GM12878 (cell line): ENCODE measurements around the gene CD93. TPM values are rescaled to one million over a fixed set of nuclear protein-coding genes. Genes with fewer than 3 reads are reported as not detected.

Experiments used
- ATAC-seq: fragments of 200-7000 bp; cut with Tn5 transposase; 3 replicates; pipeline ENCODE4 v1.9.1; 2020; ENCODE audit warnings: mild to moderate bottlenecking, moderate library complexity
- BruUV-seq: library from RNA; stranded (reverse); fragments of 400-500 nt; replicated peaks from 2 replicates; lab custom pipeline; 2021; lab: Mats Ljungman, UMichigan
- CTCF ChIA-PET: fragments of 300-600 bp; sonication (Branson Sonifier 250); formaldehyde crosslinking; extraction: SDS; loops from one replicate; lab custom pipeline; 2021; ENCODE audit warnings: inconsistent platforms; lab: Yijun Ruan, JAX
- POLR2A ChIA-PET: fragments of 350-600 bp; formaldehyde crosslinking; extraction: SDS; loops from one replicate; lab custom pipeline; 2021; ENCODE audit warnings: inconsistent platforms; lab: Charles Lee
- RAD21 ChIA-PET: fragments of 300-600 bp; sonication (Branson Sonifier 250); formaldehyde crosslinking; loops from one replicate; lab custom pipeline; 2023; ENCODE audit warnings: antibody characterized with exemption; ENCODE audit not compliant: unreplicated experiment; lab: Charles Lee
- SMC1A ChIA-PET: fragments of 300-600 bp; sonication (Branson Sonifier 250); formaldehyde crosslinking; loops from one replicate; lab custom pipeline; 2023; ENCODE audit not compliant: unreplicated experiment, uncharacterized antibody; lab: Charles Lee
- DNase-seq: peaks from one replicate; pipeline ENCODE4 v3.0.0-alpha.2; 2011; ENCODE audit warnings: low read depth, low spot score
- FAIRE-seq: peaks from 3 replicates; lab custom pipeline; 2011; peaks lifted over from hg19 to GRCh38; lab: Jason Lieb, UNC
- H2AFZ ChIP-seq: 2 replicates; pipeline ENCODE4 v1.6.0; 2011; ENCODE audit warnings: low read depth, low read length, control low read depth; ENCODE audit not compliant: control insufficient read depth
- H3K27ac ChIP-seq: 2 replicates; pipeline ENCODE4 v1.5.1; 2011; ENCODE audit warnings: control low read depth; ENCODE audit not compliant: control insufficient read depth, insufficient read depth
- H3K27me3 ChIP-seq, 2 experiments: replicated peaks in 1 of 2; 2 replicates each; pipeline versions ENCODE4 v1.6.0 to v1.6.1; 2011; ENCODE audit warnings: low read length in 1 of 2; ENCODE audit not compliant: control insufficient read depth in 2 of 2, insufficient read depth in 2 of 2
- H3K36me3 ChIP-seq, 2 experiments: 2 replicates each; pipeline ENCODE4 v1.5.1; 2011; ENCODE audit warnings: low read length in 1 of 2; ENCODE audit not compliant: control insufficient read depth in 2 of 2, insufficient read depth in 2 of 2
- H3K4me1 ChIP-seq: 2 replicates; pipeline ENCODE4 v1.6.1; 2011; ENCODE audit warnings: mild to moderate bottlenecking, low read length, moderate library complexity, mixed read lengths; ENCODE audit not compliant: control insufficient read depth, insufficient read depth
- H3K4me2 ChIP-seq: 2 replicates; pipeline ENCODE4 v1.6.0; 2011; ENCODE audit warnings: control low read depth; ENCODE audit not compliant: control insufficient read depth, insufficient read depth
- H3K4me3 ChIP-seq: fragments of 200-600 bp; sonication (generic); 2 replicates; pipeline ENCODE4 v1.5.1; 2016
- H3K79me2 ChIP-seq: 2 replicates; pipeline ENCODE4 v1.6.0; 2011; ENCODE audit warnings: low read length; ENCODE audit not compliant: control insufficient read depth, insufficient read depth
- H3K9ac ChIP-seq: 2 replicates; pipeline ENCODE4 v1.8.0; 2011; ENCODE audit warnings: low read length, control low read depth, mixed read lengths; ENCODE audit not compliant: control insufficient read depth, insufficient read depth
- H3K9me3 ChIP-seq: replicated peaks from 3 replicates; pipeline ENCODE4 v1.5.1; 2011; ENCODE audit warnings: mild to moderate bottlenecking, low read length; ENCODE audit not compliant: control insufficient read depth, insufficient read depth
- H4K20me1 ChIP-seq: 2 replicates; pipeline ENCODE4 v1.6.0; 2011; ENCODE audit not compliant: control insufficient read depth, insufficient read depth
- ASH2L ChIP-seq: fragments of 300-600, 200-600 bp; sonication (generic); IDR thresholded peaks from 2 replicates; pipeline ENCODE4 v1.6.1; 2017; ENCODE audit warnings: low read depth, mild to moderate bottlenecking, borderline replicate concordance
- BHLHE40 ChIP-seq, 2 experiments: fragments of 450-650 bp in 1 of 2; IDR thresholded peaks; 2 replicates each; pipeline ENCODE4 v1.6.1; 2011 to 2017; ENCODE audit warnings: low read depth in 2 of 2, borderline replicate concordance in 1 of 2, improper control_type of control experiment in 1 of 2, low read length in 1 of 2, mild to moderate bottlenecking in 1 of 2
- BRCA1 ChIP-seq: IDR thresholded peaks from 2 replicates; pipeline ENCODE4 v1.6.1; 2011; ENCODE audit warnings: low read depth, low read length, improper control_type of control experiment
- CREM ChIP-seq: IDR thresholded peaks from 2 replicates; pipeline ENCODE4 v1.6.1; 2014; ENCODE audit warnings: antibody characterized with exemption, low read depth
- KLF5 ChIP-seq: fragments of 450-650 bp; IDR thresholded peaks from 2 replicates; pipeline ENCODE4 v1.6.1; 2014; ENCODE audit warnings: mild to moderate bottlenecking; ENCODE audit not compliant: partially characterized antibody
- SMAD1 ChIP-seq: fragments of 450-650 bp; IDR thresholded peaks from 2 replicates; pipeline ENCODE4 v1.6.1; 2018; ENCODE audit warnings: mild to moderate bottlenecking, low read depth; ENCODE audit not compliant: partially characterized antibody
- SREBF1 ChIP-seq: IDR thresholded peaks from 2 replicates; pipeline ENCODE4 v1.6.1; 2012; ENCODE audit warnings: mild to moderate bottlenecking, low read length
- ZBED1 ChIP-seq: IDR thresholded peaks from 2 replicates; pipeline ENCODE4 v1.6.1; 2016; ENCODE audit warnings: borderline replicate concordance
- WGBS: methylation state at CpG from one replicate; pipeline ENCODE4 v1.1.6; 2016; ENCODE audit warnings: low lambda C conversion rate; ENCODE audit not compliant: insufficient replicate concordance, insufficient coverage; ENCODE audit errors: missing lambda C conversion rate; 5-methylcytosine and 5-hydroxymethylcytosine counted together
- in situ Hi-C: fragments of 300-500 bp; cut with MboI; formaldehyde crosslinking; loops from 9 replicates; pipeline ENCODE4 v1.14.3; 2018; ENCODE audit warnings: mixed read lengths
- intact Hi-C: fragments of 100-400 bp; cut with micrococcal nuclease; formaldehyde crosslinking; loops from one replicate; pipeline ENCODE4 v1.14.2; 2022; ENCODE audit not compliant: unreplicated experiment
- polyA plus RNA-seq, 11 experiments: library from polyadenylated mRNA; depleted of rRNA in 4 of 11; unstranded in 6 of 11; stranded (reverse) in 5 of 11; fragments of >200 nt; fragmentation: Nextera tagmentation in 4 of 11; fragmentation: Illumina TruSeq in 1 of 11; extraction: Ambion mirVana in 4 of 11; extraction: Trizol in 1 of 11; gene quantifications; 1 replicate in 1 of 11; 2 replicates in 10 of 11; pipeline versions ENCODE4 v1.2.1 to v1.2.3, GENCODE V29; 2011 to 2016; ENCODE audit warnings: inconsistent platforms in 2 of 11, missing spikeins in 2 of 11, low read depth in 1 of 11
- total RNA-seq, 4 experiments: library from RNA; depleted of rRNA in 3 of 4; stranded (reverse); fragments of >200 nt in 3 of 4; fragmentation: Illumina TruSeq in 1 of 4; extraction: Trizol in 1 of 4; gene quantifications; 2 replicates each; pipeline versions ENCODE4 v1.2.1 to v1.2.3, GENCODE V29; 2013 to 2021

The CD93 gene
- total and polyA plus RNA-seq, 10 of the 15 experiments (the other 5 are each of a cell fraction or from before 2014, with no cell fraction given), result 0.20 to 2.7 (median 0.92) TPM

GRCh38 chr20:23084282-23084844, 1.8 kb downstream of the CD93 start (continued):
- TF ChIP-seq SREBF1, result no peak

- ChIA-PET RAD21 (interaction anchor here (0.8 to 1.5 kb wide), 3 partner anchors 8 to 33 kb away, joined by 3 to 4 read pairs (median 3); no protein-coding TSS in a partner anchor), SMC1A (interaction anchor here (0.8 to 2.1 kb wide), 7 partner anchors 12 to 59 kb away, joined by 3 to 5 read pairs (median 4); no protein-coding TSS in a partner anchor), CTCF (interaction anchor here (1.3 to 1.8 kb wide), 2 partner anchors 11 to 118 kb away, joined by 4 to 7 read pairs; no protein-coding TSS in a partner anchor), POLR2A (interaction anchor here (0.6 to 1.5 kb wide), 2 partner anchors 9 to 63 kb away, joined by 4 to 6 read pairs; no protein-coding TSS in a partner anchor)
- H2AFZ ChIP-seq, result no peak overlapping the region
- no peaks in the 10 kb centered on the region for H3K79me2 ChIP-seq
- FAIRE-seq (no peak), DNase-seq (no peak), ATAC-seq (no peak)
- H3K4me3 ChIP-seq, result no peak overlapping the region
- 60% methylated on average over 15 of the region's 15 CpGs for WGBS
- in situ Hi-C loops, result no loop called here
- no peak overlapping the region for H3K4me2 ChIP-seq
- H3K27ac ChIP-seq, result no peak overlapping the region
- peaks cover 0 to 3% of the 10 kb centered on the region in 2 experiments; a peak in 1 of 4 replicates for H3K27me3 ChIP-seq
- TF ChIP-seq BRCA1 (no peak), SMAD1 (no peak), ASH2L (no peak), ZBED1 (no peak), CREM (no peak), BHLHE40 (IDR thresholded peaks at IDR 0.05; ENCODE audit: borderline replicate concordance in 1 of 2, low read depth in 2 of 2, low read length in 1 of 2) (no peak), KLF5 (no peak)
- H3K9me3 ChIP-seq, result no peaks in the 10 kb centered on the region
- peaks cover 14% of the 10 kb centered on the region for H3K4me1 ChIP-seq
- no peak overlapping the region for H3K9ac ChIP-seq
- H3K36me3 ChIP-seq, result no peaks in the 10 kb centered on the region
- intact Hi-C loops, result no loop called here
- BruUV-seq, result no TSS peak
- no peaks in the 10 kb centered on the region for H4K20me1 ChIP-seq
Observed at GRCh38 chr20:23083553-23084220, 2.4 kb downstream of the CD93 start.
